GM12872 (cell line): ENCODE measurements around the gene WRAP73.

ENCODE experiments used
- CTCF ChIP-seq: IDR thresholded peaks from 3 replicates; pipeline ENCODE4 v1.5.1; 2011; ENCODE audit warnings: low read depth, mild to moderate bottlenecking, low read length, moderate library complexity; ENCODE audit not compliant: insufficient read depth

Gene WRAP73

GRCh38 chr1:3617806-3618345 is 32.0 kb downstream of the WRAP73 start:
- no peak for TF ChIP-seq CTCF

- TF ChIP-seq CTCF, result no peak
Measured at GRCh38 chr1:3616861-3617260, 33.0 kb downstream of the WRAP73 start.

- TF ChIP-seq CTCF, result peak; percentile 70
Measured at GRCh38 chr1:3614755-3615742, 34.9 kb downstream of the WRAP73 start.

GRCh38 chr1:3612123-3612522 is 37.8 kb downstream of the WRAP73 start:
- no peak for TF ChIP-seq CTCF

GRCh38 chr1:3611170-3612019 is 38.5 kb downstream of the WRAP73 start, which contains the start of gene MEGF6:
TSS of gene MEGF6 (minus strand) at chr1:3611508. CDS start at chr1:3611268, 240 bp downstream.
- TF ChIP-seq CTCF, result no peak

GRCh38 chr1:3610527-3611169 is 39.3 kb downstream of the WRAP73 start:
- TF ChIP-seq CTCF, result no peak
